ENCODE data around the gene ITGA3.
"Not testable (repeated sequence)": the region's sequence is repeated elsewhere in the genome, so short reads cannot be mapped to it uniquely, and the experiment has no call there.

The ITGA3 gene

DNA sequence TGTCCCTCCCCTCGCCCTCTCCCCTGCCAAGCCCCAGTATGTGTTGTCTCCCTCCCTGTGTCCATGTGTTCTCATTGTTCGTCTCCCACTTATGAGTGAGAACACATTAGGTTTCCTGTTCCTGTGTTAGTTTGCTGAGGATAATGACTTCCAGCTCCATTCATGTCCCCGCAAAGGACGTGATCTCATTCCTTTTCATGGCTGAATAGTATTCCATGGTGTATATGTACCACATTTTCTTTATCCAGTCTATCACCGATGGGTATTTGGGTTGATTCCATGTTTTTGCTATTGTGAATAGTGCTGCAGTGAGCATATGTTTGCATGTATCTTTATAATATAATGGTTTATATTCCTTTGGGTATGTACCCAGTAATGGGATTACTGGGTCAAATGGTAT lies 15.4 kb upstream of the ITGA3 start:
- H4K8ac ChIP-seq (ENCODE audit: low read length); H3K14ac ChIP-seq (ENCODE audit: low read length in 2 of 2); H2AK5ac ChIP-seq (ENCODE audit: low read length, severe bottlenecking); H2BK15ac ChIP-seq (ENCODE audit: low read depth, poor library complexity, severe bottlenecking); H4K91ac ChIP-seq (ENCODE audit: low read length); H3K27me3 ChIP-seq (ENCODE audit: control insufficient read depth in 1 of 2, insufficient read depth in 1 of 2, low read length in 2 of 2); H3K4me3 ChIP-seq (ENCODE audit: insufficient read depth in 1 of 2, low read depth in 1 of 2, low read length in 2 of 2); H3K4ac ChIP-seq (ENCODE audit: low read depth in 1 of 2, low read length in 2 of 2); H3K4me2 ChIP-seq (ENCODE audit: low read length, poor library complexity, severe bottlenecking); H2BK12ac ChIP-seq (ENCODE audit: low read length in 2 of 2); H3K36me3 ChIP-seq (ENCODE audit: control insufficient read depth in 1 of 2, insufficient read depth in 2 of 2, low read depth in 1 of 2, low read length in 2 of 2); H3K23ac ChIP-seq (ENCODE audit: low read length in 2 of 2); H2BK5ac ChIP-seq (ENCODE audit: low read depth, low read length, poor library complexity, severe bottlenecking); H3K18ac ChIP-seq (ENCODE audit: low read depth in 1 of 2, low read length in 2 of 2); H3K27ac ChIP-seq (ENCODE audit: low read length, poor library complexity, severe bottlenecking); H3K9me3 ChIP-seq (ENCODE audit: control insufficient read depth, low read length); H3K9ac ChIP-seq (ENCODE audit: low read length); H3K79me1 ChIP-seq (replicated peaks; ENCODE audit: low read length, poor library complexity, severe bottlenecking); DNase-seq; H2BK120ac ChIP-seq (ENCODE audit: low read depth, low read length); H2AFZ ChIP-seq (ENCODE audit: low read depth, low read length): not testable (repeated sequence)
- 96% methylated on average over 5 of the region's 5 CpGs for WGBS
- peaks cover 41% of the 10 kb centered on the region for H3K4me1 ChIP-seq (ENCODE audit: control insufficient read depth, insufficient read depth, low read depth, low read length)

DNA sequence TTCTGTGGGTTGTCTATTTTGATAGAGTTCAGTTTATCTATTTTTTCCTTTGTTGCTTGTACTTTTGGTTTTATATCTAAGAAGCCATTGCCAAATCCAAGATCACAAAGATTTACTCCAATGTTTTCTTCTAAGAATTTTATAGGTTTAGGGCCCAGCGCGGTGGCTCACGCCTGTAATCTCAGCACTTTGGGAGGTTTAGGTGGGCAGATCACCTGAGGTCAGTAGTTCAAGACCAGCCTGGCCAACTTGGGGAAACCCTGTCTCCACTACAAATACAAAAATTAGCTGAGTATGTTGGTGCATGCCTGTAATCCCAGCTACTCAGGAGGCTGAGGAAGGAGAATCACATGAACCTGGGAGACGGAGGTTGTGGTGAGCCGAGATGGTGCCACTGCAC lies 13.7 kb upstream of the ITGA3 start:
- Histone ChIP-seq H2BK15ac (ENCODE audit: low read depth, poor library complexity, severe bottlenecking) (no peak overlapping the region), H3K23ac (ENCODE audit: low read length in 2 of 2) (no peak overlapping the region), H2BK5ac (ENCODE audit: low read depth, low read length, poor library complexity, severe bottlenecking) (no peak overlapping the region), H3K14ac (ENCODE audit: low read length in 2 of 2) (no peak overlapping the region), H4K91ac (ENCODE audit: low read length) (no peak overlapping the region), H3K4me1 (ENCODE audit: control insufficient read depth, insufficient read depth, low read depth, low read length) (peaks cover 34% of the 10 kb centered on the region), H4K8ac (ENCODE audit: low read length) (no peak overlapping the region), H3K4me2 (ENCODE audit: low read length, poor library complexity, severe bottlenecking) (no peak overlapping the region), H3K36me3 (ENCODE audit: control insufficient read depth in 1 of 2, insufficient read depth in 2 of 2, low read depth in 1 of 2, low read length in 2 of 2) (no peaks in the 10 kb centered on the region), H3K4me3 (ENCODE audit: insufficient read depth in 1 of 2, low read depth in 1 of 2, low read length in 2 of 2) (no peak overlapping the region), H2AK5ac (ENCODE audit: low read length, severe bottlenecking) (no peak overlapping the region), H3K9ac (ENCODE audit: low read length) (no peak overlapping the region), H3K79me1 (replicated peaks; ENCODE audit: low read length, poor library complexity, severe bottlenecking) (no peaks in the 10 kb centered on the region), H3K18ac (ENCODE audit: low read depth in 1 of 2, low read length in 2 of 2) (no peak overlapping the region), H3K9me3 (ENCODE audit: control insufficient read depth, low read length) (no peaks in the 10 kb centered on the region), H3K4ac (ENCODE audit: low read depth in 1 of 2, low read length in 2 of 2) (no peak overlapping the region), H2BK12ac (ENCODE audit: low read length in 2 of 2) (no peak overlapping the region), H2AFZ (ENCODE audit: low read depth, low read length) (no peak overlapping the region), H3K27ac (ENCODE audit: low read length, poor library complexity, severe bottlenecking) (no peak overlapping the region), H3K27me3 (ENCODE audit: control insufficient read depth in 1 of 2, insufficient read depth in 1 of 2, low read length in 2 of 2) (no peaks in the 10 kb centered on the region), H2BK120ac (ENCODE audit: low read depth, low read length) (no peak overlapping the region)
- 96% methylated on average over 4 of the region's 5 CpGs for WGBS
- DNase-seq = no peak

DNA sequence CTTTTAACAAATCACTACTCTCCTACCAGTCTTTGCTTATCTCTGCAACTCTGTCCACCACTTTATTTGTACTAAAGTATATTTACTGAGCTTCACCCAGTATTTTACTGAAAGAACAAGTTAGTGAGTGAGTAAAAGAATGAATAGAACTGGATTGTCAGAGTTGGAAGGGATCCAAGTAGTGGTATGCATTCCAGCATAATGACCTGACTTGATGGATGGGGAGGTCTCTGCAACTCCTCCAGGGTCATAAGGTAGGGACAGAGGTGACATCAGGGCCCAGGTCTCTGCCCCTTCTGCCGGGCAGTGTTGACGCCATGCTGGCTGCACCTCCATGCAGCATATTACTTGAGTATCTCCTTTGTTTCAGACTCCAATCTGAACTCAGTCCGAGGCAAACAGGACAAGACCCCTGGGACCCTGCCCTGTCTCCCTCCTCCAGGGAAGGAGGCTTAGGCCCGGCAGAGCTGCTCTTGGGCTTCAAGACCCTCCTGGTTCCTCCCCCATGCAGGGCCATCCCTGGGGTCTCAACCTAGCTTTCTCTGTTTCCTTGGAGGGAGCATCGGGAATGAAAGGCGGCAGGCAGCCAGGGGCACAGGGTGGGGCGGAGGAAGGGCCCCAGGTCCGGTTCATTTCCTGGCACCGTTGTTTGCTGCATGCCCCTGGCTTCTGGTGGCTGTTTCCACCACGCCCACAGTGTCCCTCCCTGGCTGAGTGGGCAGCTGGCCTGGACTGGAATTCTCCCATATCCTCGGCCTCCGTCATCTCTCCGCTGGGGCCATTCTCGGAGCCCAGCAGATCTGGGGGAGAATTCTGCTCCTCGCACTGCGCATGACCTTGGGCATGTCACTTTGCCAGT lies 12.4 kb upstream of the ITGA3 start:
- Histone ChIP-seq H3K4me2 (ENCODE audit: low read length, poor library complexity, severe bottlenecking) (no peak overlapping the region), H3K36me3 (ENCODE audit: control insufficient read depth in 1 of 2, insufficient read depth in 2 of 2, low read depth in 1 of 2, low read length in 2 of 2) (no peaks in the 10 kb centered on the region), H3K9ac (ENCODE audit: low read length) (no peak overlapping the region), H2AFZ (ENCODE audit: low read depth, low read length) (no peak overlapping the region), H3K27ac (ENCODE audit: low read length, poor library complexity, severe bottlenecking) (no peak overlapping the region), H3K23ac (ENCODE audit: low read length in 2 of 2) (no peak overlapping the region), H3K18ac (ENCODE audit: low read depth in 1 of 2, low read length in 2 of 2) (no peak overlapping the region), H4K91ac (ENCODE audit: low read length) (peak overlapping the region; percentile 14), H3K4me3 (ENCODE audit: insufficient read depth in 1 of 2, low read depth in 1 of 2, low read length in 2 of 2) (no peak overlapping the region), H2BK15ac (ENCODE audit: low read depth, poor library complexity, severe bottlenecking) (peak overlapping the region; percentile 3), H3K4me1 (ENCODE audit: control insufficient read depth, insufficient read depth, low read depth, low read length) (peaks cover 32% of the 10 kb centered on the region), H2BK5ac (ENCODE audit: low read depth, low read length, poor library complexity, severe bottlenecking) (no peak overlapping the region), H3K27me3 (ENCODE audit: control insufficient read depth in 1 of 2, insufficient read depth in 1 of 2, low read length in 2 of 2) (no peaks in the 10 kb centered on the region), H2BK12ac (ENCODE audit: low read length in 2 of 2) (no peak overlapping the region), H2BK120ac (ENCODE audit: low read depth, low read length) (no peak overlapping the region), H2AK5ac (ENCODE audit: low read length, severe bottlenecking) (peak overlapping the region; percentile 8), H3K9me3 (ENCODE audit: control insufficient read depth, low read length) (no peaks in the 10 kb centered on the region), H3K79me1 (replicated peaks; ENCODE audit: low read length, poor library complexity, severe bottlenecking) (no peaks in the 10 kb centered on the region), H3K4ac (ENCODE audit: low read depth in 1 of 2, low read length in 2 of 2) (no peak overlapping the region), H3K14ac (ENCODE audit: low read length in 2 of 2) (peak overlapping the region in 1 of 2 experiments; percentile 11), H4K8ac (ENCODE audit: low read length) (no peak overlapping the region)
- DNase-seq = no peak
- WGBS = 89% methylated on average over 16 of the region's 16 CpGs

DNA sequence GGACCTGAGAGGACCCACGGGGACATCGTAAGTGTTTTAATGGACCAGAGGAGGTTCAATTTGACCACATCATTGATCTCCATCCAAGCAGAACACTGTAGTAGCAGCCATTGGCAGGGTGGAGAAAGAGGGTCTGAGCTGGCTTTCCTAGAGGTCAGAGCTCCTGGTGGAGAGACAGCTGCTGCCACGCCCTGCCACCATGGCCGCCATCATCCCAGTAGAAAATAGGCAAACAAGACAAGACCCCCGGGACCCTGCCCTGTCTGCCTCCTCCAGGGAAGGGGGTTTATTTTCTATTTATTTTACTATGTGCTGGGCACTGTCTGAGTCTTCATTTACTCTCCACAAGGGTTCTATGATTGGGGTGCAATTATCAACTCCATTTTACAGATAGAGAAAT lies 11.4 kb upstream of the ITGA3 start:
- no peak overlapping the region for H4K91ac ChIP-seq (ENCODE audit: low read length)
- H2AK5ac ChIP-seq (ENCODE audit: low read length, severe bottlenecking) = peak overlapping the region; percentile 28
- no peak overlapping the region for H3K14ac ChIP-seq (ENCODE audit: low read length in 2 of 2)
- H2AFZ ChIP-seq (ENCODE audit: low read depth, low read length) = no peak overlapping the region
- no peak overlapping the region for H4K8ac ChIP-seq (ENCODE audit: low read length)
- DNase-seq = no peak
- H3K27me3 ChIP-seq (ENCODE audit: control insufficient read depth in 1 of 2, insufficient read depth in 1 of 2, low read length in 2 of 2) = no peaks in the 10 kb centered on the region
- no peak overlapping the region for H2BK12ac ChIP-seq (ENCODE audit: low read length in 2 of 2)
- H3K27ac ChIP-seq (ENCODE audit: low read length, poor library complexity, severe bottlenecking) = no peak overlapping the region
- no peak overlapping the region for H2BK5ac ChIP-seq (ENCODE audit: low read depth, low read length, poor library complexity, severe bottlenecking)
- H3K36me3 ChIP-seq (ENCODE audit: control insufficient read depth in 1 of 2, insufficient read depth in 2 of 2, low read depth in 1 of 2, low read length in 2 of 2) = no peaks in the 10 kb centered on the region
- no peak overlapping the region for H3K18ac ChIP-seq (ENCODE audit: low read depth in 1 of 2, low read length in 2 of 2)
- H3K9me3 ChIP-seq (ENCODE audit: control insufficient read depth, low read length) = no peaks in the 10 kb centered on the region
- H3K4ac ChIP-seq (ENCODE audit: low read depth in 1 of 2, low read length in 2 of 2) = no peak overlapping the region
- H3K4me1 ChIP-seq (ENCODE audit: control insufficient read depth, insufficient read depth, low read depth, low read length) = peaks cover 40% of the 10 kb centered on the region
- H3K23ac ChIP-seq (ENCODE audit: low read length in 2 of 2) = no peak overlapping the region
- peak overlapping the region; percentile 74 for H2BK15ac ChIP-seq (ENCODE audit: low read depth, poor library complexity, severe bottlenecking)
- H3K9ac ChIP-seq (ENCODE audit: low read length) = no peak overlapping the region
- 100% methylated on average over 2 of the region's 5 CpGs for WGBS
- H3K4me2 ChIP-seq (ENCODE audit: low read length, poor library complexity, severe bottlenecking) = no peak overlapping the region
- no peak overlapping the region for H2BK120ac ChIP-seq (ENCODE audit: low read depth, low read length)
- H3K4me3 ChIP-seq (ENCODE audit: insufficient read depth in 1 of 2, low read depth in 1 of 2, low read length in 2 of 2) = no peak overlapping the region
- H3K79me1 ChIP-seq (replicated peaks; ENCODE audit: low read length, poor library complexity, severe bottlenecking) = no peaks in the 10 kb centered on the region

Measured in mesenchymal stem cell (in vitro differentiated cells and primary cell).